Measurements from ENCODE around the gene KCNN1.
A peak's percentile ranks its signal among the peaks of the same experiment; 100 is the strongest.

Gene KCNN1

DNA sequence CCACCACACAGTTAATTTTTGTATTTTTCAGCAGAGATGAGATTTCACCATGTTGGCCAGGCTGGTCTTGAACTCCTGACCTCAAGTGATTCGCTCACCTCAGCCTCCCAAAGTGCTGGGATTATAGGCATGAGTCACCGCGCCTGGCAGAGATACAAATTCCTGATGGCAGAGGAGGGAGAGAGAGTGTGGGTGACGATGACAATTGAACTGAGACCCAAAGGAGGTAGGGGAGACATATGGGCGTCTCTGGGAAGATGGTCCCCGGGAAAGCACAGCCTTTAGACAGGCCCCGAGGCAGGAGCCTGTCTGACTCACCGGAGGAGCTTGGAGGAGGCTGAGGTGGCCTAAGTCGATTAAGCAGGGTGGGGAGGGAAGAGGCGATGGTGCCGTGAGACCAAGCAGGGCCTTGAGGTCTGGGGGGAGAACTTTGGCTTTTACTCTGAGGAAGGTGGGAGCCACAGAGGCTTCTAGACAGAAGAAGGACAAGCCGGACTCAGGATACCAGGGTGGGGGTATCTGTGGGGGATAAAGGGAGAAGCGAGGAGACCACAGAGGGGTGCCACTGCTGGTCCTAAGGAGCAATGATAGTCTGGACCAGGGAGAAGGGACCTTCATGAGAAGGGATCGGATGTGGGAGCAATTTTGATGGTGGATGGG, 79.3 kb downstream of the KCNN1 start:
- Histone ChIP-seq H3K9ac (ENCODE audit: low read length) (no peak overlapping the region), H3K9me3 (ENCODE audit: low read length) (0 out of 2 replicates have a peak, but pooled peaks cover 4% of the 10 kb centered on the region), H3K9me2 (ENCODE audit: low read depth, low read length) (no peaks in the 10 kb centered on the region), H3K4me3 (ENCODE audit: low read depth, low read length, poor library complexity, severe bottlenecking) (no peak overlapping the region), H2AFZ (ENCODE audit: low read length) (no peak overlapping the region), H3K4me1 (ENCODE audit: insufficient read depth, low read length, severe bottlenecking) (peaks cover 28% of the 10 kb centered on the region), H3K79me2 (ENCODE audit: insufficient read depth, low read length) (no peaks in the 10 kb centered on the region), H3K4me2 (ENCODE audit: low read length) (no peak overlapping the region), H4K20me1 (ENCODE audit: insufficient read depth, low read length) (no peaks in the 10 kb centered on the region), H3K36me3 (ENCODE audit: insufficient read depth, low read length) (no peaks in the 10 kb centered on the region), H3F3A (ENCODE audit: insufficient read depth, low read length) (peaks cover 7% of the 10 kb centered on the region; the same call in 1 of the 2 replicates), H3K27ac (ENCODE audit: low read depth, low read length, poor library complexity, severe bottlenecking) (peak overlapping the region; percentile 99), H3K27me3 (ENCODE audit: insufficient read depth, low read length) (no peaks in the 10 kb centered on the region)
- TF ChIP-seq, protein P1, sequence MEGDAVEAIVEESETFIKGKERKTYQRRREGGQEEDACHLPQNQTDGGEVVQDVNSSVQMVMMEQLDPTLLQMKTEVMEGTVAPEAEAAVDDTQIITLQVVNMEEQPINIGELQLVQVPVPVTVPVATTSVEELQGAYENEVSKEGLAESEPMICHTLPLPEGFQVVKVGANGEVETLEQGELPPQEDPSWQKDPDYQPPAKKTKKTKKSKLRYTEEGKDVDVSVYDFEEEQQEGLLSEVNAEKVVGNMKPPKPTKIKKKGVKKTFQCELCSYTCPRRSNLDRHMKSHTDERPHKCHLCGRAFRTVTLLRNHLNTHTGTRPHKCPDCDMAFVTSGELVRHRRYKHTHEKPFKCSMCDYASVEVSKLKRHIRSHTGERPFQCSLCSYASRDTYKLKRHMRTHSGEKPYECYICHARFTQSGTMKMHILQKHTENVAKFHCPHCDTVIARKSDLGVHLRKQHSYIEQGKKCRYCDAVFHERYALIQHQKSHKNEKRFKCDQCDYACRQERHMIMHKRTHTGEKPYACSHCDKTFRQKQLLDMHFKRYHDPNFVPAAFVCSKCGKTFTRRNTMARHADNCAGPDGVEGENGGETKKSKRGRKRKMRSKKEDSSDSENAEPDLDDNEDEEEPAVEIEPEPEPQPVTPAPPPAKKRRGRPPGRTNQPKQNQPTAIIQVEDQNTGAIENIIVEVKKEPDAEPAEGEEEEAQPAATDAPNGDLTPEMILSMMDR (IDR thresholded peaks at IDR 0.05; ENCODE audit: low read length): no peak
- TF ChIP-seq EZH2 (IDR thresholded peaks at IDR 0.05; ENCODE audit: borderline replicate concordance, low read length): no peak

DNA sequence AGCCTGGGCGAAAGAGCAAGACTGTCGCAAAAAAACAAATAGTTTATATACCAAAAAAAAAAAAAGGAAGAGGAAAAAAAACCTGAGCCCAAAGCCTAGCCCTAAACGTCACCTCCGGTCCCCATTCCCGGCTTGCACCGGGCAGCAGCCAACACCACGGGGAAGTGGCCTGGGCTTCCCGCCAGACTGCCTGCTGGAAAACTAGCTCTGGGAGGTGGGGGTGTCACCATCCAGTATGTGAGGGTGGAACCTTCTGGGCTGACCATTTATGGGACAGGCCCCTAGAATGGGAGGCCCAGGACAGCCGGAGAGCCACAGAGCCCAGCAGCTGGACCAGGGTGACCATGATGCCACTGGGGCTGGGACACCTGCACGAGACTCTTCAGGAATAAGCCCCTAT, 82.5 kb downstream of the KCNN1 start:
- H3K4me3 ChIP-seq (ENCODE audit: low read depth, low read length, poor library complexity, severe bottlenecking): no peak overlapping the region
- H2AFZ ChIP-seq (ENCODE audit: low read length): no peak overlapping the region
- no peak for TF ChIP-seq EZH2 (IDR thresholded peaks at IDR 0.05; ENCODE audit: borderline replicate concordance, low read length)
- no peak overlapping the region for H3K9ac ChIP-seq (ENCODE audit: low read length)
- H3K79me2 ChIP-seq (ENCODE audit: insufficient read depth, low read length): no peaks in the 10 kb centered on the region
- no peaks in the 10 kb centered on the region for H3K9me3 ChIP-seq (ENCODE audit: low read length)
- peak overlapping the region; percentile 20 for H3K27ac ChIP-seq (ENCODE audit: low read depth, low read length, poor library complexity, severe bottlenecking)
- no peaks in the 10 kb centered on the region for H3K27me3 ChIP-seq (ENCODE audit: insufficient read depth, low read length)
- H3K4me2 ChIP-seq (ENCODE audit: low read length): no peak overlapping the region
- no peaks in the 10 kb centered on the region for H3K36me3 ChIP-seq (ENCODE audit: insufficient read depth, low read length)
- H3K4me1 ChIP-seq (ENCODE audit: insufficient read depth, low read length, severe bottlenecking): peaks cover 25% of the 10 kb centered on the region
- H3F3A ChIP-seq (ENCODE audit: insufficient read depth, low read length): no peaks in the 10 kb centered on the region
- no peaks in the 10 kb centered on the region for H3K9me2 ChIP-seq (ENCODE audit: low read depth, low read length)
- no peaks in the 10 kb centered on the region for H4K20me1 ChIP-seq (ENCODE audit: insufficient read depth, low read length)
